ENCODE results near the gene DGKH. TPM values are rescaled to one million over a fixed set of nuclear protein-coding genes. Genes with fewer than 3 reads are reported as not detected.
"Not testable (repeated sequence)": the region's sequence is repeated elsewhere in the genome, so short reads cannot be mapped to it uniquely, and the experiment has no call there.

Gene DGKH
- polyA plus RNA-seq, 6 donors from 2014 or later, result 0.03 to 0.05 (median 0.04) TPM; not detected in 3

DNA sequence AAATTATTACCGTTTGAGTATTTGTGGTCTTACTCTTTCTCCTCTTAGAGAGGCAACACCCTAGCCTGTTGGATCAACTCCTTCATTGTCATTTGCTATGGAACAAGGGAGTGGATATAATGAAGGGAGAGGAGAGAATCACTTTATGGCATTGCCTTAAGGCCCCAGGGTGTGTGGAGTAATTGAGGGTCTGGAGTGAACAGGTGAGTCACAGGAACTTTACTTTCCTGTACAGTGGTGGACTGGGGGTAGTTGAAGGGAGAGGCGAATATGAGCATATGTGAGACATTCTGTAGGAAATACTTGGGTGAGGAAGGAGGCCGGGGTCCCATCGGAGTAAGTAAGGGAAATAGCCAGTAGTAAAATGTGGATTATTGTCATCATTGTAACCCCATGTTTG is 17.0 kb downstream of the DGKH start:
- Mint-ChIP-seq H3K4me3 (no peak overlapping the region), H3K27ac (peak overlapping the region in 1 of 6 donors; percentile 30), H3K4me1 (no peaks in the 10 kb centered on the region), H3K36me3 (no peaks in the 10 kb centered on the region), H3K9me3 (no peaks in the 10 kb centered on the region), H3K27me3 (no peaks in the 10 kb centered on the region)
- ATAC-seq (ENCODE audit: low read depth in 2 of 2) (no peak), DNase-seq (no peak)

DNA sequence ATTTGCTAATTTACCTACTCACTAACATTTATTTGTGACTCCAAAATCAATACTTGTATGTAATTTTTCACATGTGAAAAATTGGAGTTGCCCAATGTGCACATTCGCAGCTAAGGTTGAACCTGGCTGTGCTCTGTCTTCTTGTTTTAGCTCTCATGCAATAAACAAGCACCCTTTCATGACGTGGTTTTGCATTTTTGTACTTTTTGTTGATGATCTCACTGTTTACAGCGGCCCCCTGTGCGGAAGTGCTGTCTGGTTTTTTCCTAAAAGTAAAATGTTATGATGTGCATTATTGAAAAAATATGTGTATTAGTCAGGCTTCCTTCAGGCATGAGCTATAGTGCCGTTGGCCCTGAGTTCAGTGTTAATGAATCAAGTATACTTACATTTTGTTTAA is 18.1 kb downstream of the DGKH start:
- Mint-ChIP-seq H3K4me3 (no peak overlapping the region), H3K36me3 (no peaks in the 10 kb centered on the region), H3K4me1 (no peaks in the 10 kb centered on the region), H3K9me3 (no peaks in the 10 kb centered on the region), H3K27ac (no peak overlapping the region), H3K27me3 (no peaks in the 10 kb centered on the region)
- DNase-seq (no peak), ATAC-seq (ENCODE audit: low read depth in 2 of 2) (no peak)

DNA sequence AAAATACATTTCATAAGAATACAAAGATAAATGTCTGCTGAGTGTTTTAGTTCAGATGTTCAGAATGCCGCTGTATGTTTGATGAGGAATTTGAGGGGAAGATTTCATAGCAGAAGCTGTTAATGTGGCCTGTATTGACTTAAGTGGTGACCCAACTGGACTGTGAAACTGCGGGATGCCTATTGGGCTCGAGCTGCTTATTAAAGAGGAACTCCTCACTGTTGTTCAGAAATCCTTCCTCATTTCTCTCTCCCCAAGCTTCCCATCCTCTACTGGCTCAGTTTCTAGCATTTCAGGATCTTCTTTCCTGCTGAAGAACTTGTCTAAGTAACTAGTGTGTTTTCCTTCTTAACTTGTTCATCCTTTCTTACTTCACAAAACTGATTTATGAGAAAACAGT is 20.4 kb downstream of the DGKH start:
- Mint-ChIP-seq H3K4me3 (no peak overlapping the region), H3K27me3 (no peaks in the 10 kb centered on the region), H3K9me3 (no peaks in the 10 kb centered on the region), H3K4me1 (no peaks in the 10 kb centered on the region), H3K27ac (peak overlapping the region in 1 of 6 donors; percentile 38), H3K36me3 (no peaks in the 10 kb centered on the region)
- ATAC-seq (ENCODE audit: low read depth in 2 of 2) (no peak), DNase-seq (no peak)

DNA sequence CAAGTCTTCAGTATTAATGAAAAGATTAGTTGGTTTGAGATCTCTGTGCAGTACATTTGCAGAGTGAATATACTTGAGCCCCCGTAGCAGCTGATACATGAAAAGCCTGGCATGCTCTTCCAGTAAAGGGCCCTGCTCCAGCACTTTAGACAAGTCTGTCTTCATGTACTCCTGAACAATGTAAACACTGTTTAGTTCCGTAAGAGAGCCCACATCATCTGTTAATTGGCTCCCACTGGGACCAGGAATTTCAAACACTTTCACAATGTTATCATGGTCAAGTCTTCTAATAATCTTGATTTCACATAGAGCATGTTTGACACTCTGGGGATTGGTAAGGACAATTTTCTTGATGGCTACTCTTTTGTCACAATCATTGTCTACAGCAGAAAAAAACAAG is 22.2 kb downstream of the DGKH start:
- H3K36me3 Mint-ChIP-seq; H3K9me3 Mint-ChIP-seq; DNase-seq; ATAC-seq (ENCODE audit: low read depth in 2 of 2); H3K27me3 Mint-ChIP-seq; H3K4me1 Mint-ChIP-seq; H3K27ac Mint-ChIP-seq; H3K4me3 Mint-ChIP-seq: not testable (repeated sequence)

DNA sequence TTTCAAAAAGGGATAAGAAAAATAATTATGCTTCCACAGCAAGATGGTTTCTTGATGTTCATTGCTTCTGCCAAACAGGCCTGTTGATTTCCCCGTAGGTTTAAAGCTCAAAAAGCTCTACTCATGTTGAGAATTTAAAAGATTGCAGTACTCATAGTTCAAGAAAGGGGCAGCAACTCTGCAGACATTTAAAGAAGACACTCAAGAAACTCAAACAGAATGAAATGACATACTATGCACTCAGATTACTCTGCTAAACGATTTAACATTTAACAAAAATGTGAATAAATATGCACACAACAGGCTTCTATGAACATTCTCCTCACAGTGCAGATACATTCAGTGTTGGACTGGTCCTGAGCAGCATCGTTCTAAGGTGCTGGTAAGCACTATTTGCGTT is 22.7 kb downstream of the DGKH start:
- not testable (repeated sequence) for H3K4me1 Mint-ChIP-seq; H3K9me3 Mint-ChIP-seq; H3K4me3 Mint-ChIP-seq; H3K36me3 Mint-ChIP-seq; ATAC-seq (ENCODE audit: low read depth in 2 of 2); H3K27ac Mint-ChIP-seq; DNase-seq; H3K27me3 Mint-ChIP-seq

DNA sequence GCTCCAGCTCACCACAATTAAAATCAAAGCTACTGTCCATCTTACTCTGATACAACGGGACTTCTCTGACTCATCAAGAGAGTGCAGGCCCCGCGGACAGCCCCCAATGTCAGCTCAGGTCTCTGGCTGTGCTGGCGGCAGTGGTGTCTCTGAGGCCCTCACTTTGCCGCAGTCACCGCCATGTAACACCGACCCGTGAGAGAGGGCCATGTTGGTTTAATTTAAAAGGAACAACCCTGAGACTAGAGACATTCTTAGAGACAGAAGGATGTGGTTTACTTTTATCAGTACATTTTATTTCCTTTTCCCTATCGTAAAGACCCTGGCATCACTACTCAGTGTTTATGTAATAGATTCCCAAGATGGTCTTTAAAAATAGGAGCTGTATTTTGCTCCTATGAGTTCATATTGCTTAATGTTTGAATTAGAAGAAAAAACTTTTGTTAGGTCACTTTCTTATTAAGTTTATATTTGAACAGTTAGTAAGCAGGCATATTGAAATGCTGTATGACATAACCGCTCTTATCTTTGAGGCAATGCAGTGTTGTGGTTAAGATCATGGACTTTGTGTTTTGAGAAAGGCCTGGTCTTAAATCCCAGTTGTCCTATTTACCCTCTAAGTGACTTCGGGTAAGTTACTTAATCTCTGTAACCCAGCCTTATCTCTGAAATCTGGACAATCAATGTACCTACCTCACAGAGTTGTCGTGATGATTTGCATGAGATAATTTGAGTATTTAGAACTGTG is 23.4 kb downstream of the DGKH start:
- no peak for DNase-seq
- H3K4me3 Mint-ChIP-seq, result no peak overlapping the region
- H3K27me3 Mint-ChIP-seq, result no peaks in the 10 kb centered on the region
- H3K27ac Mint-ChIP-seq, result no peak overlapping the region
- H3K9me3 Mint-ChIP-seq, result no peaks in the 10 kb centered on the region
- no peaks in the 10 kb centered on the region for H3K4me1 Mint-ChIP-seq
- no peak for ATAC-seq (ENCODE audit: low read depth in 2 of 2)
- H3K36me3 Mint-ChIP-seq, result no peaks in the 10 kb centered on the region

DNA sequence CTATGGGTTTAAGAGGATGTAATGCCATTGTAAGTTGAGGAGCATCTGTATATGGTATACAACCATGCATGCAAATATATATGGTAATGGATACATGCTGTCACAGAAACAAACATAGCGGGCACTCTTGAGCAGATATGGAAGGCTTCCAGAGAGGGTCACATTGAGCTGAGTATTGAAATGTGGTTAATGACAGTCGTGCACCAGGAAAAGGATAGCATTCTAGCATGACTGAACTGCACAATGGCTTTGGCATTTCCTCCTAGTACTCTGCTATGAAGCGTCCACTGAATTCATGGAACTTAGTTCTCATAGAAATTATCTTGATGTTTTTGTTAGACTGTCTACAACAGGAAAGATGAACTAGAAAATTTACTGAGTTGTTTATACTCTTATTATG is 25.2 kb downstream of the DGKH start:
- DNase-seq (no peak), ATAC-seq (ENCODE audit: low read depth in 2 of 2) (no peak)
- H3K36me3 Mint-ChIP-seq, result no peaks in the 10 kb centered on the region
- no peaks in the 10 kb centered on the region for H3K9me3 Mint-ChIP-seq
- no peaks in the 10 kb centered on the region for H3K27me3 Mint-ChIP-seq
- H3K27ac Mint-ChIP-seq, result no peak overlapping the region
- no peaks in the 10 kb centered on the region for H3K4me1 Mint-ChIP-seq
- H3K4me3 Mint-ChIP-seq, result no peak overlapping the region

DNA sequence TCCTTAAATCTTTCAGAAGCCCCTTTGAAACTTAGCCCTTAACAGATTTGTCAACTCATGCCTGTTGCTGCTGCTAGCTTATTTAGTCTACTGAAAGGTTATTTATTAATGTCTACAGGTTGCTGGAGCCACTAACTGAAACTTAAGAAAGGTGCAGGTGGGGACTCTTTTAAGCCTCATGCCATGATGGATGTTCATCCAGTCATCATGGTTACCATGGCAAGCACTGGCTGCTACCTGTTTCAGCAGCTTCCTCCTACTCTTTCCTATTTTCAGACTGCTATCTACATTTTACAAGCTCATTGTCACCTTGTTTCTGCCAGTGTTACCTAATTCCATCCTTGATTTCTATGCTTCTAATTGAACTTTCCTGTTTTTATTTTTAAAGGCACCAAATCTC is 27.1 kb downstream of the DGKH start:
- H3K27ac Mint-ChIP-seq, result no peak overlapping the region
- H3K9me3 Mint-ChIP-seq, result no peaks in the 10 kb centered on the region
- H3K27me3 Mint-ChIP-seq, result no peaks in the 10 kb centered on the region
- H3K4me3 Mint-ChIP-seq, result no peak overlapping the region
- DNase-seq (no peak), ATAC-seq (ENCODE audit: low read depth in 2 of 2) (no peak)
- no peaks in the 10 kb centered on the region for H3K36me3 Mint-ChIP-seq
- no peaks in the 10 kb centered on the region for H3K4me1 Mint-ChIP-seq

DNA sequence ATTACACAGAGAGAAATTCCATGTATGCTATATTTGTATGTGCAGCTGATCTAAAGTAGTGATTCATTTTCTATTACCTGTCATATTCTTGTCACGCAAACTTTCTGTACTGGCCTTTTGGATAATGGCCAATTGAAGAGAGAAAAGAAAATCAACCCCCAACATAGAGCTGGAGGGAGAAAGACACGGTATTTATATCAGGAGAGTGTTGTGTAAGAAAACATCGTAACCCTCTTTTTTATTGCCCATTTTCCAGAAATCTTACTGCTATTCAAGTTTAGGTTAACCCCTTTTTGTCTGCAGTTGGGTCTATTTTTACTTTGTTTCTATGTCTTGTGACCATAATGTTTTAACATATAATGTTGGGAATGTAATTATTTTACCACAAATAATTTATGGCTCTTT is 27.9 kb downstream of the DGKH start:
- Mint-ChIP-seq H3K27ac (no peak overlapping the region), H3K4me3 (no peak overlapping the region), H3K27me3 (no peaks in the 10 kb centered on the region), H3K9me3 (no peaks in the 10 kb centered on the region), H3K36me3 (no peaks in the 10 kb centered on the region), H3K4me1 (no peaks in the 10 kb centered on the region)
- no peak for DNase-seq
- ATAC-seq (ENCODE audit: low read depth in 2 of 2), result no peak

DNA sequence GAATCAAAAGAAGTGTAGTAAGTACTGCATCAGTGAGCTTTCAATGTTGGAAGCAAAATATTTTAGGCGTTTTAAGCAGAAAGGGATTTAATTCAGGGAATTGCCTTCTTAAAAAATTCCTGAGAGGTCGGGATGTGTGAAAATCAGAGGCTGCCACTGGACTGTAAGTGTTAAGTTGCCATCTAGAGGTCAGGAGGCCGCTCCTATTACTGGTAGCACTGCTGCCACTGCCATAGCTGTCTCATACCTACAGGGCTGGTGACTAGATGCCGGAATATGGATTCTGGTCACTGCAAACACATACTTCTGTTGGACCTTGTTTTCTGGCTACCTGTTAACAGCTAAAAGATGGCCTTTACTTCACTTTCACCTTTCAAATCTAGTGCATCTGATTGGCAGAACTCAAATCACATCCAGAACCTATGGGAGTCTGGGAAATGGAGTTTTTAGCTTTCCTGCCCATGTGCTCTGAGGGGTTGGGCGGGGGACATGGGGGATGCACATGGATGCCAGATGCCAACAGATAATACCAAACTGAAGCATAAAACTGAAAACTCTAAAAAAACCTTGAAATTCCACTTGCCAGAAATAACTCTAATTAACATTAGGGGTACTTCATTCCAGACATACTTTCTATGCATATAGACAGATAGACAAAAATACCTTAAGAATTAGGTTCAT is 29.8 kb downstream of the DGKH start:
- DNase-seq (no peak), ATAC-seq (ENCODE audit: low read depth in 2 of 2) (no peak)
- peaks cover 0 to 7% (median 5%) of the 10 kb centered on the region in 3 donors for H3K27me3 Mint-ChIP-seq
- no peaks in the 10 kb centered on the region for H3K4me1 Mint-ChIP-seq
- peaks cover 0 to 6% of the 10 kb centered on the region in 2 donors for H3K36me3 Mint-ChIP-seq
- H3K27ac Mint-ChIP-seq, result peak overlapping the region in 1 of 6 donors; percentile 13
- no peak overlapping the region for H3K4me3 Mint-ChIP-seq
- H3K9me3 Mint-ChIP-seq, result peaks cover 0 to 2% (median 0%) of the 10 kb centered on the region in 7 donors

DNA sequence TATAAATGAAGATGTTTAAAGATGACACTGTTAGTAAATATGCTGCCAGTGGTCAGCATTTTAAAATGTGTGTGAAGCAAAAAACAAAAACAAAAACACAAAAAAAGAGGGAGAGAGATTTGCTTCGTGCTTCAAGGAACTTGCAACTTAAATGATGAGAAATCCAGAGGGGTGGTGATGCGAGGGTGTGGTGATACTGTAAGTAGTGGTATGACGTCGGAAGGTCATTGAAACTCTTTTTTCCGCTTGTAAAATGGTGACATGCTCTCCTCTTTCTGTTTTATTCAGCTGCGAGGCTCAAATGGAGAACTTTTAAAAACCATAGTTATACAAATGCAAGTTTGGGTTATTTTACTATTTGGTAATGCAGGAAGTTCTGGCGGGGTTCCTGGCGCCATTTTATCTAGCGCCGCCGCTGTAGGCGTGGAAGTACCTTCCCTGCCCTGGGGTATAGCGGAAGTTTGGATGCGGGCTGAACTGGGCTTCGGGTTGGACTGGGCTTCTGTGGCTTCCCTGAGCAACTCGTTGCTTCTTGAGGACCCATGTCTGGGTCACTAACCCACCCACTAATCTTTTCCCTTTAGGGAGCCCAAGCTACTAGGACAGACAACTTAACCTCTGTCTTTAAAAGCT is 34.8 kb downstream of the DGKH start:
- peaks cover 0 to 8% (median 6%) of the 10 kb centered on the region in 3 donors for H3K27me3 Mint-ChIP-seq
- peaks cover 4 to 13% (median 9%) of the 10 kb centered on the region in 7 donors for H3K9me3 Mint-ChIP-seq
- H3K4me3 Mint-ChIP-seq, result peak overlapping the region in 1 of 8 donors; percentile 35
- H3K36me3 Mint-ChIP-seq, result peaks cover 6 to 24% of the 10 kb centered on the region in 2 donors
- no peak for ATAC-seq (ENCODE audit: low read depth in 2 of 2)
- H3K27ac Mint-ChIP-seq, result no peak overlapping the region
- H3K4me1 Mint-ChIP-seq, result no peaks in the 10 kb centered on the region
- DNase-seq, result no peak

DNA sequence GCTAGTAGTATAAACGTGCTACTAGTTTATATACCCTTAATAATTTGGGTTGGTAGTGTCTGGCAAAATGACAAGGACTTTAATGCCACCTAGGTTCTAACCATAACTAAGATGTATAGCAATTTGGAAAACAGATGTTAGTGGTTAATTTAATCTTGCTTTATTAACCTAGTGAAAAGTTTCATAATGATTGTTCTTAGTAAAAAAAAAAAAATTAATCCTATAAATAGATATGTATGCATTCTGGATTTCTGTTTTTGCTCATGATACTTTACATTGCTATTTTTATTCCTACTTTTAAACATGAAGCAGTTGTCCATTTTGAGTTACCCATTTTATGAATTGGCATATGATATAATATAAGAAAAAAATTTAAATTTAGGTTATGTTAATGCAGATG is 36.3 kb downstream of the DGKH start:
- peaks cover 4 to 13% (median 9%) of the 10 kb centered on the region in 7 donors for H3K9me3 Mint-ChIP-seq
- DNase-seq (no peak), ATAC-seq (ENCODE audit: low read depth in 2 of 2) (no peak)
- no peak overlapping the region for H3K4me3 Mint-ChIP-seq
- H3K27ac Mint-ChIP-seq, result no peak overlapping the region
- no peaks in the 10 kb centered on the region for H3K4me1 Mint-ChIP-seq
- H3K36me3 Mint-ChIP-seq, result peaks cover 6 to 24% of the 10 kb centered on the region in 2 donors
- peaks cover 0 to 8% (median 6%) of the 10 kb centered on the region in 3 donors for H3K27me3 Mint-ChIP-seq

DNA sequence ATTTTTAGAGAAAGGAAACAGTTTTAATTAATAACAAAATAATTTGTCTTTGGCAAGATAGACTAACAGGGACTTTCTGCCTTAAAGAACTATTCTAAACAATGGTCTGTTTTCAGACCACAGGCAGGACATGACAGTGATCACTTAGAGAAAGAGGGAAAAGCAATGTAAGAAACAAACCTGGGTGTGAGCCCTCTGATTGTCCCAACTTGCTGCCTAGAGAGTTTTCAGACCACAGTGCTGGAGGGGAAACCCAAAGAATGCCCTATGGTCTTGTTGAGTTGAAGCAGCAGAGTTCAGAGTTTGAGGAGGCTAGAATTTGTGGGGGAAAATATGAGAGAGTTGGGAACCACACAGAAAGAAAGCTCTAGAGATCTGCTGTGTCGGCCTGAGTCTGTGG is 38.1 kb downstream of the DGKH start:
- H3K27ac Mint-ChIP-seq, result no peak overlapping the region
- H3K36me3 Mint-ChIP-seq, result peaks cover 6 to 24% of the 10 kb centered on the region in 2 donors
- peak overlapping the region in 1 of 8 donors; percentile 0 for H3K4me3 Mint-ChIP-seq
- no peak for DNase-seq
- H3K4me1 Mint-ChIP-seq, result no peaks in the 10 kb centered on the region
- peaks cover 4 to 13% (median 9%) of the 10 kb centered on the region in 7 donors for H3K9me3 Mint-ChIP-seq
- no peak for ATAC-seq (ENCODE audit: low read depth in 2 of 2)
- peaks cover 0 to 8% (median 6%) of the 10 kb centered on the region in 3 donors for H3K27me3 Mint-ChIP-seq

DNA sequence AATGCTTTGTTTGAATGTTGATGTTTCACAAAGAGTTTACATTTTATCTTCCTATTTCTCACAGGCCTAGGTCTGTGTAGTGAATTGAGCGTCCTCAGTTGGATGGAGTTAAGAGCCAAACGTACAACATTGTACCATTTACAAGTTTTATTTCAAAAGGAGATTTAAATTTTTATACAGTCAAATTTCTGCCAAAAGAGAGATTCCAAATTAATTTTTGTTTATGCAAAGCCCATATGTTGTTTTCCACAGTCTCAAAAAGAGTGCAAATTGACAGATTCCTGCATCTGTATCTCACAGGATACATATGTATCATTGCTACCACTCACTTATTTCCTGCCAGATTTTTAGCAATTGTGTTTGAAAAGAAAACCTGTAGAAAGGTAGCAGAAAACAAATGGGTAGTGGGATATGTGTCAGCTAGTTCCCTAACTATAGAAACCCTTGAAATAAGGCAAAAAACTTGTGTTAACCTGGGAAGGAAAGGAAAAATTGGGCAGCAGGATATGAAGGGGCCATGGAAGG is 46.1 kb downstream of the DGKH start:
- Mint-ChIP-seq H3K27me3 (peaks cover 0 to 6% (median 0%) of the 10 kb centered on the region in 3 donors), H3K27ac (no peak overlapping the region), H3K4me1 (no peaks in the 10 kb centered on the region), H3K36me3 (no peaks in the 10 kb centered on the region), H3K4me3 (no peak overlapping the region), H3K9me3 (peaks cover 0 to 2% (median 0%) of the 10 kb centered on the region in 7 donors)
- DNase-seq (no peak), ATAC-seq (ENCODE audit: low read depth in 2 of 2) (no peak)

All from naive B cell (primary cell).